HepG2 (cell line): ENCODE data around the gene FOXS1. TPM values are rescaled to one million over a fixed set of nuclear protein-coding genes. Genes with fewer than 3 reads are reported as not detected.

Experiments used
- CBX1 ChIP-seq: IDR thresholded peaks from one replicate; pipeline ENCODE4 v1.6.1; 2016; ENCODE audit warnings: antibody characterized with exemption, low read depth
- GABPB1 ChIP-seq: IDR thresholded peaks from 2 replicates; pipeline ENCODE4 v1.6.1; 2016; ENCODE audit warnings: mild to moderate bottlenecking, missing genetic modification reagents, moderate library complexity, missing compliant biosample characterization
- HDAC1 ChIP-seq: sonication (generic); formaldehyde crosslinking; IDR thresholded peaks from 2 replicates; pipeline ENCODE4 v1.5.1; 2020; ENCODE audit warnings: mild to moderate bottlenecking, missing genetic modification reagents
- HNF1B ChIP-seq: sonication (generic); formaldehyde crosslinking; IDR thresholded peaks from 2 replicates; pipeline ENCODE4 v1.5.1; 2020; ENCODE audit warnings: mild to moderate bottlenecking, moderate library complexity, missing genetic modification reagents
- NPAS2 ChIP-seq: sonication (generic); formaldehyde crosslinking; IDR thresholded peaks from 2 replicates; pipeline ENCODE4 v1.8.0; 2022; ENCODE audit warnings: mild to moderate bottlenecking, missing genetic modification reagents, borderline replicate concordance
- ONECUT2 ChIP-seq: sonication (generic); formaldehyde crosslinking; IDR thresholded peaks from 2 replicates; pipeline ENCODE4 v1.4.0; 2020; ENCODE audit warnings: missing genetic modification reagents
- PATZ1 ChIP-seq: sonication (generic); formaldehyde crosslinking; IDR thresholded peaks from 2 replicates; pipeline ENCODE4 v1.4.0; 2020; ENCODE audit warnings: missing genetic modification reagents
- PRDM15 ChIP-seq: sonication (generic); formaldehyde crosslinking; IDR thresholded peaks from 2 replicates; pipeline ENCODE4 v1.4.0; 2020; ENCODE audit warnings: missing genetic modification reagents
- RARG ChIP-seq: sonication (generic); formaldehyde crosslinking; IDR thresholded peaks from 2 replicates; pipeline ENCODE4 v1.4.0; 2020; ENCODE audit warnings: low read depth, mild to moderate bottlenecking, missing genetic modification reagents
- RFXANK ChIP-seq: IDR thresholded peaks from 2 replicates; pipeline ENCODE4 v1.6.1; 2016
- SMYD3 ChIP-seq: sonication (generic); formaldehyde crosslinking; IDR thresholded peaks from 2 replicates; pipeline ENCODE4 v1.8.1; 2023; ENCODE audit warnings: mild to moderate bottlenecking, missing genetic modification reagents
- ZNF205 ChIP-seq: IDR thresholded peaks from 2 replicates; pipeline ENCODE4 v1.6.1; 2018; ENCODE audit warnings: missing biosample characterization, missing genetic modification reagents
- ZNF552 ChIP-seq: sonication (generic); formaldehyde crosslinking; IDR thresholded peaks from 2 replicates; pipeline ENCODE4 v1.9.0; 2022; ENCODE audit warnings: missing genetic modification reagents, mild to moderate bottlenecking, borderline replicate concordance
- ZNF878 ChIP-seq: sonication (generic); formaldehyde crosslinking; IDR thresholded peaks from 2 replicates; pipeline ENCODE4 v1.8.1; 2023; ENCODE audit warnings: mild to moderate bottlenecking, missing genetic modification reagents, moderate library complexity
- polyA plus RNA-seq, 8 experiments: library from polyadenylated mRNA; depleted of rRNA in 3 of 8; stranded (reverse) in 7 of 8; unstranded in 1 of 8; fragments of >200 nt; fragmentation: Illumina TruSeq in 4 of 8; extraction: Trizol in 4 of 8; gene quantifications; 2 replicates each; pipeline versions ENCODE4 v1.2.1 to v1.2.3, GENCODE V29; 2011 to 2016; ENCODE audit warnings: low read depth in 4 of 8, missing spikeins in 1 of 8, mixed read lengths in 1 of 8; ENCODE audit not compliant: insufficient read depth in 1 of 8
- total RNA-seq, 5 experiments: library from RNA; depleted of rRNA; stranded (reverse); fragments of >200 nt; fragmentation: Illumina TruSeq; extraction: Trizol; gene quantifications; 2 replicates each; pipeline ENCODE4 v1.2.3, GENCODE V29; 2016; ENCODE audit warnings: low read depth in 1 of 5
- TF ChIP-seq, protein P1 (sequence below): IDR thresholded peaks from 2 replicates; pipeline ENCODE4 v1.6.1; 2012; ENCODE audit warnings: low read depth, low read length, improper control_type of control experiment
- TF ChIP-seq, protein P2 (sequence below): sonication (generic); formaldehyde crosslinking; IDR thresholded peaks from 2 replicates; pipeline ENCODE4 v1.5.1; 2020; ENCODE audit warnings: mild to moderate bottlenecking, missing genetic modification reagents, moderate library complexity
- TF ChIP-seq, protein P3 (sequence below): sonication (generic); formaldehyde crosslinking; IDR thresholded peaks from 2 replicates; pipeline ENCODE4 v1.8.0; 2023; ENCODE audit warnings: mild to moderate bottlenecking, missing genetic modification reagents

The FOXS1 gene
- total and polyA plus RNA-seq, 2 of the 13 experiments (the other 11 are each of a cell fraction or from before 2014, with no cell fraction given): not detected

DNA sequence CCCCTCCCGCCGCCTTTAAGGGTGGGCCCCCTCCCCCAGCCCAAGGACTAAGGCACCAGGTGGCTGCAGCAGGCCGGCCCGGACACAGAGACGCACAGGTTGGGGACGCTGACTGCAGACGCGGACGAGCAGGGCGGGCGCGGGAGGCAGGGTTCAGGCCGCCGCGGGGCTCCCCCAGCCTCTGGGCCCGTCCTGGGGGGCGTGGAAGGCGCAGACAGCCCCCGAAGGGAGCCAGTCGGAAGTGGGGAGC is 15.7 kb upstream of the FOXS1 start (continued):
- TF ChIP-seq, protein P1, sequence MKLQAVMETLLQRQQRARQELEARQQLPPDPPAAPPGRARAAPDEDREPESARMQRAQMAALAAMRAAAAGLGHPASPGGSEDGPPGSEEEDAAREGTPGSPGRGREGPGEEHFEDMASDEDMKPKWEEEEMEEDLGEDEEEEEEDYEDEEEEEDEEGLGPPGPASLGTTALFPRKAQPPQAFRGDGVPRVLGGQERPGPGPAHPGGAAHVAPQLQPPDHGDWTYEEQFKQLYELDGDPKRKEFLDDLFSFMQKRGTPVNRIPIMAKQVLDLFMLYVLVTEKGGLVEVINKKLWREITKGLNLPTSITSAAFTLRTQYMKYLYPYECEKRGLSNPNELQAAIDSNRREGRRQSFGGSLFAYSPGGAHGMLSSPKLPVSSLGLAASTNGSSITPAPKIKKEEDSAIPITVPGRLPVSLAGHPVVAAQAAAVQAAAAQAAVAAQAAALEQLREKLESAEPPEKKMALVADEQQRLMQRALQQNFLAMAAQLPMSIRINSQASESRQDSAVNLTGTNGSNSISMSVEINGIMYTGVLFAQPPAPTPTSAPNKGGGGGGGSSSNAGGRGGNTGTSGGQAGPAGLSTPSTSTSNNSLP: no peak
- TF ChIP-seq CBX1: no peak
- no peak for TF ChIP-seq ZNF878 (CRISPR knock-in tag)
- no peak for TF ChIP-seq ZNF205
- TF ChIP-seq, protein P2, sequence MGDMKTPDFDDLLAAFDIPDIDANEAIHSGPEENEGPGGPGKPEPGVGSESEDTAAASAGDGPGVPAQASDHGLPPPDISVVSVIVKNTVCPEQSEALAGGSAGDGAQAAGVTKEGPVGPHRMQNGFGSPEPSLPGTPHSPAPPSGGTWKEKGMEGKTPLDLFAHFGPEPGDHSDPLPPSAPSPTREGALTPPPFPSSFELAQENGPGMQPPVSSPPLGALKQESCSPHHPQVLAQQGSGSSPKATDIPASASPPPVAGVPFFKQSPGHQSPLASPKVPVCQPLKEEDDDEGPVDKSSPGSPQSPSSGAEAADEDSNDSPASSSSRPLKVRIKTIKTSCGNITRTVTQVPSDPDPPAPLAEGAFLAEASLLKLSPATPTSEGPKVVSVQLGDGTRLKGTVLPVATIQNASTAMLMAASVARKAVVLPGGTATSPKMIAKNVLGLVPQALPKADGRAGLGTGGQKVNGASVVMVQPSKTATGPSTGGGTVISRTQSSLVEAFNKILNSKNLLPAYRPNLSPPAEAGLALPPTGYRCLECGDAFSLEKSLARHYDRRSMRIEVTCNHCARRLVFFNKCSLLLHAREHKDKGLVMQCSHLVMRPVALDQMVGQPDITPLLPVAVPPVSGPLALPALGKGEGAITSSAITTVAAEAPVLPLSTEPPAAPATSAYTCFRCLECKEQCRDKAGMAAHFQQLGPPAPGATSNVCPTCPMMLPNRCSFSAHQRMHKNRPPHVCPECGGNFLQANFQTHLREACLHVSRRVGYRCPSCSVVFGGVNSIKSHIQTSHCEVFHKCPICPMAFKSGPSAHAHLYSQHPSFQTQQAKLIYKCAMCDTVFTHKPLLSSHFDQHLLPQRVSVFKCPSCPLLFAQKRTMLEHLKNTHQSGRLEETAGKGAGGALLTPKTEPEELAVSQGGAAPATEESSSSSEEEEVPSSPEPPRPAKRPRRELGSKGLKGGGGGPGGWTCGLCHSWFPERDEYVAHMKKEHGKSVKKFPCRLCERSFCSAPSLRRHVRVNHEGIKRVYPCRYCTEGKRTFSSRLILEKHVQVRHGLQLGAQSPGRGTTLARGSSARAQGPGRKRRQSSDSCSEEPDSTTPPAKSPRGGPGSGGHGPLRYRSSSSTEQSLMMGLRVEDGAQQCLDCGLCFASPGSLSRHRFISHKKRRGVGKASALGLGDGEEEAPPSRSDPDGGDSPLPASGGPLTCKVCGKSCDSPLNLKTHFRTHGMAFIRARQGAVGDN (CRISPR knock-in tag): no peak
- TF ChIP-seq SMYD3 (CRISPR knock-in tag): no peak
- no peak for TF ChIP-seq RFXANK (CRISPR knock-in tag)
- TF ChIP-seq RARG (CRISPR knock-in tag): no peak
- no peak for TF ChIP-seq HNF1B (CRISPR knock-in tag)
- TF ChIP-seq ZNF552 (CRISPR knock-in tag): peak; percentile 36; the same call in 1 of the 2 replicates
- no peak for TF ChIP-seq PATZ1 (CRISPR knock-in tag)
- TF ChIP-seq GABPB1 (CRISPR knock-in tag): no peak
- no peak for TF ChIP-seq HDAC1
- no peak for TF ChIP-seq PRDM15 (CRISPR knock-in tag)
- TF ChIP-seq ONECUT2: no peak
- no peak for TF ChIP-seq NPAS2 (CRISPR knock-in tag)
- TF ChIP-seq, protein P3, sequence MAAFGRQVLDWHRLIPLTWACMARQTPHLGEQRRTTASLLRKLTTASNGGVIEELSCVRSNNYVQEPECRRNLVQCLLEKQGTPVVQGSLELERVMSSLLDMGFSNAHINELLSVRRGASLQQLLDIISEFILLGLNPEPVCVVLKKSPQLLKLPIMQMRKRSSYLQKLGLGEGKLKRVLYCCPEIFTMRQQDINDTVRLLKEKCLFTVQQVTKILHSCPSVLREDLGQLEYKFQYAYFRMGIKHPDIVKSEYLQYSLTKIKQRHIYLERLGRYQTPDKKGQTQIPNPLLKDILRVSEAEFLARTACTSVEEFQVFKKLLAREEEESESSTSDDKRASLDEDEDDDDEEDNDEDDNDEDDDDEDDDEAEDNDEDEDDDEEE (CRISPR knock-in tag): no peak
